ENCODE results near the gene PPL. TPM values are rescaled to one million over a fixed set of nuclear protein-coding genes. Genes with fewer than 3 reads are reported as not detected.

PPL gene
- total and polyA plus RNA-seq, 2 of the 13 experiments (the other 11 are each of a cell fraction or from before 2014, with no cell fraction given), result 5.7 to 6.6 TPM

- peak; percentile 41; the same call in 1 of the 2 replicates for TF ChIP-seq RAD21 (CRISPR knock-in tag; IDR thresholded peaks at IDR 0.05)
- TF ChIP-seq SRSF4 (IDR thresholded peaks at IDR 0.05; ENCODE audit: low read depth, low read length, poor library complexity, severe bottlenecking), result no peak
- TF ChIP-seq RFXANK (CRISPR knock-in tag; IDR thresholded peaks at IDR 0.05), result 0 out of 2 replicates have a peak, but pooled peaks have one; percentile 42
- no peak for TF ChIP-seq ZBTB40 (IDR thresholded peaks at IDR 0.05)
- peak; percentile 46 for TF ChIP-seq ZBTB40 (CRISPR knock-in tag; IDR thresholded peaks at IDR 0.05)
- peak; percentile 78 for TF ChIP-seq PHF8 (CRISPR knock-in tag; IDR thresholded peaks at IDR 0.05)
- TF ChIP-seq TCF7 (IDR thresholded peaks at IDR 0.05; ENCODE audit: low read depth), result no peak
- peak; percentile 89 for TF ChIP-seq SKI (IDR thresholded peaks at IDR 0.05; ENCODE audit: partially characterized antibody)
- peak; percentile 73 for TF ChIP-seq TAF1 (CRISPR knock-in tag; IDR thresholded peaks at IDR 0.05)
- peak; percentile 28 for TF ChIP-seq ZFP90 (CRISPR knock-in tag; IDR thresholded peaks at IDR 0.05; ENCODE audit: borderline replicate concordance)
- peak; percentile 88 for TF ChIP-seq ZNF687 (CRISPR knock-in tag; IDR thresholded peaks at IDR 0.05)
- TF ChIP-seq KDM6A (CRISPR knock-in tag; IDR thresholded peaks at IDR 0.05; ENCODE audit: low read depth), result no peak
- peak; percentile 33; the same call in 1 of the 2 replicates for TF ChIP-seq KDM5B (CRISPR knock-in tag; IDR thresholded peaks at IDR 0.05; ENCODE audit: borderline replicate concordance)
- TF ChIP-seq TRIM24 (CRISPR knock-in tag; IDR thresholded peaks at IDR 0.05), result no peak
- TF ChIP-seq AHR (CRISPR knock-in tag; IDR thresholded peaks at IDR 0.05), result peak; percentile 15; the same call in 1 of the 2 replicates
- peak; percentile 83; the same call in 1 of the 2 replicates for TF ChIP-seq REL (CRISPR knock-in tag; conservative IDR thresholded peaks at IDR 0.05)
- peak; percentile 51; the same call in 1 of the 2 replicates for TF ChIP-seq TGIF2 (CRISPR knock-in tag; IDR thresholded peaks at IDR 0.05)
- no peak for TF ChIP-seq MAFG (CRISPR knock-in tag; IDR thresholded peaks at IDR 0.05)
Measured at GRCh38 chr16:4957720-4958509, 21.0 kb upstream of the PPL start, which contains the start of gene SEC14L5 (continued).

Data from HepG2 (cell line).